HG03025 (cell line): Measurements from ENCODE around the gene GRIK2.

Experiments used
- ATAC-seq: cut with Tn5 transposase; IDR thresholded peaks from one replicate; pipeline ENCODE4 v1.9.1; 2021; ENCODE audit warnings: mild to moderate bottlenecking, moderate library complexity; ENCODE audit not compliant: unreplicated experiment, low FRiP score

The GRIK2 gene

GRCh38 chr6:101840100-101840499 is 446.6 kb downstream of the GRIK2 start:
- no peak for ATAC-seq

- no peak for ATAC-seq
These were observed 451.7 kb downstream of the GRIK2 start for GRCh38 chr6:101845172-101845571.

- ATAC-seq, result no peak
These were observed 452.1 kb downstream of the GRIK2 start for GRCh38 chr6:101845621-101846020.

- no peak for ATAC-seq
These were observed 454.2 kb downstream of the GRIK2 start for GRCh38 chr6:101847690-101848089.

- no peak for ATAC-seq
These were observed 458.4 kb downstream of the GRIK2 start for GRCh38 chr6:101851911-101852310.

GRCh38 chr6:101853231-101854085 is 459.9 kb downstream of the GRIK2 start:
- ATAC-seq, result no peak

- ATAC-seq, result no peak
These were observed 482.9 kb downstream of the GRIK2 start for GRCh38 chr6:101876431-101876830.

- ATAC-seq, result peak; percentile 67
These were observed 485.2 kb downstream of the GRIK2 start for GRCh38 chr6:101878554-101879276.

GRCh38 chr6:101879782-101880181 is 486.3 kb downstream of the GRIK2 start:
- no peak for ATAC-seq

- ATAC-seq, result no peak
These were observed 490.0 kb downstream of the GRIK2 start for GRCh38 chr6:101883505-101883904.

GRCh38 chr6:101887532-101887931 is 494.0 kb downstream of the GRIK2 start:
- no peak for ATAC-seq

- no peak for ATAC-seq
These were observed 514.1 kb downstream of the GRIK2 start for GRCh38 chr6:101907356-101908217.

GRCh38 chr6:101909366-101909765 is 515.9 kb downstream of the GRIK2 start:
- ATAC-seq, result no peak

GRCh38 chr6:101912311-101912710 is 518.8 kb downstream of the GRIK2 start:
- ATAC-seq, result no peak

GRCh38 chr6:101918471-101918870 is 525.0 kb downstream of the GRIK2 start:
- no peak for ATAC-seq

- no peak for ATAC-seq
These were observed 528.4 kb downstream of the GRIK2 start for GRCh38 chr6:101921829-101922450.

GRCh38 chr6:101926149-101926925 is 532.8 kb downstream of the GRIK2 start:
- ATAC-seq, result no peak

- ATAC-seq, result no peak
These were observed 538.3 kb downstream of the GRIK2 start for GRCh38 chr6:101931766-101932165.

GRCh38 chr6:101932704-101933103 is 539.2 kb downstream of the GRIK2 start:
- no peak for ATAC-seq

GRCh38 chr6:101935732-101936131 is 542.2 kb downstream of the GRIK2 start:
- no peak for ATAC-seq
